ENCODE measurements around the gene PADI1. TPM values are rescaled to one million over a fixed set of nuclear protein-coding genes. Genes with fewer than 3 reads are reported as not detected.

The PADI1 gene
- 0.05 and 0.85 TPM in 2 replicates for total RNA-seq

- DNase-seq: no peak
Observed at GRCh38 chr1:17204546-17205440, at the start of gene PADI1. TSS of gene PADI1 (plus strand) at chr1:17205128. CDS start at chr1:17205218, 90 bp downstream.

GRCh38 chr1:17155257-17155920 is 49.5 kb upstream of the PADI1 start:
- DNase-seq: no peak

GRCh38 chr1:17156108-17156507 is 48.8 kb upstream of the PADI1 start:
- DNase-seq: peak; percentile 13

- DNase-seq: no peak
Observed at GRCh38 chr1:17158961-17159360, 46.0 kb upstream of the PADI1 start.

GRCh38 chr1:17161137-17161740 is 43.7 kb upstream of the PADI1 start:
- DNase-seq: peak; percentile 44

GRCh38 chr1:17161926-17162800 is 42.8 kb upstream of the PADI1 start:
- DNase-seq: no peak

- DNase-seq: no peak
Observed at GRCh38 chr1:17162941-17163340, 42.0 kb upstream of the PADI1 start.

GRCh38 chr1:17163371-17163770 is 41.6 kb upstream of the PADI1 start:
- no peak for DNase-seq

GRCh38 chr1:17163789-17164666 is 40.9 kb upstream of the PADI1 start:
- no peak for DNase-seq

- no peak for DNase-seq
Observed at GRCh38 chr1:17165823-17166222, 39.1 kb upstream of the PADI1 start.

GRCh38 chr1:17167041-17167785 is 37.7 kb upstream of the PADI1 start:
- no peak for DNase-seq

- no peak for DNase-seq
Observed at GRCh38 chr1:17167786-17168090, 37.2 kb upstream of the PADI1 start.

GRCh38 chr1:17168091-17168876 is 36.6 kb upstream of the PADI1 start:
- DNase-seq: no peak

GRCh38 chr1:17170571-17170970 is 34.4 kb upstream of the PADI1 start:
- no peak for DNase-seq

- DNase-seq: no peak
Observed at GRCh38 chr1:17173217-17173616, 31.7 kb upstream of the PADI1 start.

- no peak for DNase-seq
Observed at GRCh38 chr1:17176306-17177061, 28.4 kb upstream of the PADI1 start.

- no peak for DNase-seq
Observed at GRCh38 chr1:17177651-17178050, 27.3 kb upstream of the PADI1 start.

- DNase-seq: no peak
Observed at GRCh38 chr1:17181781-17182464, 23.0 kb upstream of the PADI1 start.

All from dermis blood vessel endothelial cell (primary cell).